MG63 (cell line): ENCODE data around the gene DYNLL1. TPM values are rescaled to one million over a fixed set of nuclear protein-coding genes. Genes with fewer than 3 reads are reported as not detected.
"Not testable (repeated sequence)": the region's sequence is repeated elsewhere in the genome, so short reads cannot be mapped to it uniquely, and the experiment has no call there.

Source experiments
- DNase-seq: peaks from one replicate; pipeline ENCODE4 v3.0.0-alpha.2; 2020
- H3K27me3 ChIP-seq: fragments of 250-450 bp; sonication (Bioruptor Pico); 2 replicates; pipeline ENCODE4 v1.5.1; 2020; ENCODE audit warnings: mild to moderate bottlenecking, moderate library complexity
- H3K36me3 ChIP-seq: fragments of 250-450 bp; sonication (Bioruptor Pico); 2 replicates; pipeline ENCODE4 v1.5.1; 2020; ENCODE audit warnings: mild to moderate bottlenecking, moderate library complexity
- H3K4me3 ChIP-seq: fragments of 250-450 bp; sonication (Bioruptor Pico); 2 replicates; pipeline ENCODE4 v1.5.1; 2020; ENCODE audit warnings: mild to moderate bottlenecking, moderate library complexity
- H3K9me3 ChIP-seq: fragments of 250-450 bp; sonication (Bioruptor Pico); 2 replicates; pipeline ENCODE4 v1.5.1; 2020; ENCODE audit warnings: mild to moderate bottlenecking, moderate library complexity
- total RNA-seq: library from RNA; depleted of rRNA; stranded (reverse); fragments of >200 nt; shearing (Covaris generic); gene quantifications from 2 replicates; pipeline ENCODE4 v1.2.3, GENCODE V29; 2014; ENCODE audit warnings: low replicate concordance; rRNA removed

DYNLL1 gene
- total RNA-seq: 472 and 685 TPM in 2 replicates

DNA sequence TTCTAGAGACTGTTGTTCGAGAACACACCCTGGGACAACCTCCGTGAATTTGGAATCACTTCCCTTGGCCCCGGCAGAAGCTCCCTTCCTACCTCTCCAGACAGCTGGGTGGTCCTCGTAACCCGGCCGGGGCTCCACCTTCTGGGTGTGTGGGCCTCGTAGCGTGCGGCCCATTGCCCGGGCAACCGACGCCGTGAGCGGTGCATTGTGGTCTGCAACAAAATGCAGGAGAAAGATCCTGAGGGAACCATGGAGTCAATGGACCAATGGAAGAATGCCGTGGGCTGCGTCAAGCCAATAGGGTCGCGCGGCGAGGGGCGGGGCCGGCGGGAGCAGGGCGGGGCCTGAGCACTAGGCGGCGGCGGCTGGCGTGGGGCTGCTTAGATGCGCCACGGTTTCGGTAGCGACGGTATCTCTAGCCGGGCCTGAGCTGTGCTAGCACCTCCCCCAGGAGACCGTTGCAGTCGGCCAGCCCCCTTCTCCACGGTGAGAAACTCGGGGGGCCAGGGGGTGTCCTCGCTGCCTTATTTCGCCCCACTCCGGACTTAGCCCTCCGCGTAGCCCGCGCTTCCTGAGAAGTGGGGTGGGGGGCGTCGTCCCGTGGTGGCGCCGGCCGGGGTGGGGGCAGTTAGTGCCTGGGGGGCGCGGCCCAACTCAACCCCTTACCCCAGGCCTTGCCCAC is at the start of gene DYNLL1:
DYNLL1 (plus strand) TSS at position 383 of the 682 bp plus-strand sequence. CDS start 309 bp downstream, outside the sequence.
- peak within 1 kb of the TSS; percentile 85 for H3K4me3 ChIP-seq

DNA sequence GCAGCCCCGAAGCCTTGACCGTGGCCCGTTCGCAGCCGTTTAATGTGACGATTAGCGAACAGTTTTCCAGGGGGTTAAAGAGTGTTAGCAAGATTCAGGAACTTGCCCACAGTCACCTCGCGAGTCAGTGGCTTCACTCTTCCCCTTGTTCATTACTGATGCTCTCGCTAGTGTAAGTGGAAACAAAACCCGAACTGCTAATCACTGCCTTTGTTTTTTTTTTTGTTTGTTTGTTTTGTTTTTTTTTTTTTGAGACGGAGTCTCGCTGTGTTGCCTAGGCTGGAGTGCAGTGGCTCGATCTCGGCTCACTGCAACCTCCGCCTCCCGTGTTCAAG is 49.1 kb upstream of the DYNLL1 start:
- DNase-seq, H3K27me3 ChIP-seq, H3K9me3 ChIP-seq: not testable (repeated sequence)
- Histone ChIP-seq H3K4me3 (peak overlapping the region; percentile 100), H3K36me3 (peaks cover 60% of the 10 kb centered on the region)

More for the DNA sequence above, at the start of gene DYNLL1:
- DNase-seq: peak; percentile 93
- Histone ChIP-seq H3K9me3 (no peaks in the 10 kb centered on the region), H3K27me3 (no peaks in the 10 kb centered on the region), H3K36me3 (peaks cover 42% of the 10 kb centered on the region)

DNA sequence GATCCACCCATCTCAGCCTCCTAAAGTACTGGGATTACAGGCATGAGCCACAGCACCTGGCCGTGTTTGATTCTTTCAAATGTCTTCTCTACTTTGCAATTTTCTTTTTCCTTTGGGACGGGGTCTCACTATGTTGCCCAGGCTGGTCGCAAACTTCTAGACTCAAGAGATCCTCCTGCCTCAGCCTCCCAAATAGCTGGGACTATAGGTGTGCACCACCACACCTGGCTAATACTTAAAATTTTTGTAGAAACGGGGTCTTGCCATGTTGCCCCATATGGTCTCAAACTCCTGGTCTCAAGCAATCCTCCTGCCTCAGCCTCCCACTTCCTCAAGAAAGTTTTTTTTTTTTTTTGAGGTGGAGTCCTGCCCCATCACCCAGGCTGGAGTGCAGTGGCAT is 47.9 kb upstream of the DYNLL1 start:
- Histone ChIP-seq H3K36me3 (peaks cover 63% of the 10 kb centered on the region), H3K4me3 (no peak overlapping the region), H3K27me3 (no peaks in the 10 kb centered on the region), H3K9me3 (no peaks in the 10 kb centered on the region)
- DNase-seq: no peak

DNA sequence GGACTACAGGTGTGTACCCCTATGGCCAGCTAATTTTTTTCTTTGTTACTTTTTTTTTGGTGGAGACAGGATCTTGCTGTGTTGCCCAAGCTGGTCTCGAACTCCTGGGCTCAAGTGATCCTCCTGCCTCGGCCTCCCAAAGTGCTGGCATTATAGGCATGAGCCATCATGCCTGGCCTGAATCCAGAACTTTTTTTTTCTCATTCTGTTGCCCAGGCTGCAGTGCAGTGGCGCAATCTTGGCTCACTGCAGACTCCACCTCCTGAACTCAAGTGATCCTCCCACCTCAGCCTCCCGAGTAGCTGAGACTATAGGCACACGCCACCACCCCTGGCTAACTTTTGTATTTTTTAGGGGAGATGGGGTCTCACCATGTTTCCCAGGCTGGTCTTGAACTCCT is 43.4 kb upstream of the DYNLL1 start:
- peak; percentile 26 for DNase-seq
- H3K9me3 ChIP-seq, H3K4me3 ChIP-seq, H3K27me3 ChIP-seq: not testable (repeated sequence)
- peaks cover 60% of the 10 kb centered on the region for H3K36me3 ChIP-seq

DNA sequence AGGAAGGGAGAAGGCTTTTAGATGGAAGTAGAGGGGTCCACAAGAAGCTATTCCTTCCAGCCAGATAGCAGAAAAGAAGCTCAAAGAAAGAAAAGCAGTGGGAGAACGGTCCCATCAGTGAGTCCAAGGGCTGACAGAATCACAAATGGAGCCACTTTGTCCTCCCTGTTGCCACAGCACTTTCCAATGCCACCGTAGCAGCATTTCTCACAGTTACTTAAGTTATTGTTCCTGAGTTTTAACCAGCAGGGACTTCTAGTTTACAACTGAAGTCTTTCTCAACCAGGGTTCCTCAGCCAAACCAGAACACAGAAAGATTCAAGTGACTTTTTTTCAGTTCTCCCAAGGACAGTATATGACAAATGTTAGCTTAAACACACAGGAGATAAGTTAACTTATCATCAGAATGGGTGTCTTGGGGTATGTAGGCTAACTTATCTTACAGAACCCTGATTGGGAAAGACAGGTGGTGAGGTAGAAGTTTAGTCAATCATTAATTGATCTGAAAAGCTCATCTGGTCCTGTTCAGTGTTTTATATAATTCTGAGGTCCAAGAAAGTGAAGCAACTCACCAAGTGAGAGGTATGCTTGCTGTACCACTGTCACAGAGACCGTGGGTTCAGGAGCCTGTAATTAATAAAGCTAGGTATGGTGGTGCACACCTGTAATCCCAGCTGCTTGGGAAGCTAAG is 42.7 kb upstream of the DYNLL1 start:
- Histone ChIP-seq H3K9me3 (no peaks in the 10 kb centered on the region), H3K27me3 (no peaks in the 10 kb centered on the region), H3K4me3 (no peak overlapping the region), H3K36me3 (peaks cover 60% of the 10 kb centered on the region)
- no peak for DNase-seq

DNA sequence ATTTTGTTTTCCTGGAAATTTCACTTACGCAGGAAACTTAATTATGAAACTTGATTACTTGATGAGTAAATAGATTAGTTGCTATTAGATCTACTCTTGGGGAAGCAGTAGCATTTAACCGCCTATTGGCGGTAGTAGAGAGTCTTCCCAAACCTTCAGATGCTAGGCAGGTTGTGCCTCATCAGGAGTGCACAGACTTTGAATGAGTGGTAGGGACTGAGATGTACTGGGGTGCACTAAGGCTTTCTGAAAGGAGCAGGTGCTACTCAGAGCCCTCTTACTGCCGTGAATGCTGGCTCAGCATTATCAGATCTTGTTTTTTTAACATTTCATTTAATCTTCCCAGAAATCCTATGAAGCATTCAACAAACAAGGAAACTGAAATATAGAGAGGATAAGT is 41.9 kb upstream of the DYNLL1 start:
- H3K36me3 ChIP-seq: peaks cover 66% of the 10 kb centered on the region
- no peak overlapping the region for H3K4me3 ChIP-seq
- no peak for DNase-seq
- H3K9me3 ChIP-seq: no peaks in the 10 kb centered on the region
- no peaks in the 10 kb centered on the region for H3K27me3 ChIP-seq

DNA sequence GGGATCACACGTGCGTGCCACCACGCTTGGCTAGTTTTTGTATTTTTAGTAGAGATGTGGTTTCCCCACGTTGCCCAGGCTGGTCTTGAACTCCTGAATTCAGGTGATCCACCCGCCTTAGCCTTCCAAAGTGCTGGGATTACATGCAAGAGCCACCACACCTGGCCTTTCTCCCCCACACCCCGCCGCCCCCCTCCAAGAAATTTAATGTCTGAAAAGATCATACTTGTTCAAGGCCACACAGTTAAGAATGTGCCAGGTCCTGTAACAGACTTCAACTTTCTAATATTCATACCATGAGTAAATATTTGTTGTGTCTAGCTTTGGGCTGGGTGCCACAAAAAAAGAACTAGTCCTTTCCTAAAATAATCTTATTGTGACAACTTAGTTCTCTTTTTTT is 40.6 kb upstream of the DYNLL1 start:
- no peaks in the 10 kb centered on the region for H3K27me3 ChIP-seq
- H3K4me3 ChIP-seq: no peak overlapping the region
- no peaks in the 10 kb centered on the region for H3K9me3 ChIP-seq
- peaks cover 66% of the 10 kb centered on the region for H3K36me3 ChIP-seq
- DNase-seq: no peak

DNA sequence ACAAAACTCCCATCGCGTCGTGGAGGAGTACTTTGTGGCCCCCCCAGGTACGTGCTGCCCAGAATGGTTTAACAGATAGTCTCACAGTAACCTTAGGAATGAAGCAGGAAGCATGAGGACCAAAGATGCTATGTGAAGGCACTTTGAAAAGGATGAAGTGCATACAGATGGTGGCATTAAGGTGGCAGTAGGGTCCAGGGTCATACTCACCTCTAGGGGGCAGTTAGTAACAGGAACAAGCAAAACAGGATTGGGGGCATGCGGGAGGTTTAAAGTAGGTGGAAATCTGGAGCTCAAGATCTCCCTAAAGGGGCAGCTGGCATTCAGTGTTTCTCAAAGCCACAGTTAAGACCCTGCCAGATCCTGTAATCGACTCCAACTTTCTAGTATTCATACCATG is 38.8 kb upstream of the DYNLL1 start:
- Histone ChIP-seq H3K9me3 (no peaks in the 10 kb centered on the region), H3K4me3 (no peak overlapping the region), H3K27me3 (no peaks in the 10 kb centered on the region), H3K36me3 (peaks cover 75% of the 10 kb centered on the region)
- no peak for DNase-seq

DNA sequence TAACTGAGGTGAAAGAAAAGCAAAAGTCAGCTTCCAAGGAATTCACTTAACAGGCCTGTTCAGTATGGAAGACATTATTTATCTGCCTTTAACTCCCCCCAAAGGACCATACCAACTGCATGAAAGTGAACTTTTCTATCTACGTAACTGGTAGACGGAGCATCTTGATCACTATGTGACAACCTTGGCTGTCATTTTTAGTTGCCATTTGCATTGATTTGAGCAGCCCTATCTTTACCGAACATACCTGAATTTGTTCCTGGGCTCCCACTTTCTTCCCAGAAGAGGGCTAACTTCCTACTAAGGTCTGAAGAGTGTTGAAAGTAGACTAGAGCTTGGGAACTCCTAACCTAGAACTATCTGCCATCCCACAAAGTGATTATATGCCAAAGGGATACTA is 35.8 kb upstream of the DYNLL1 start:
- no peaks in the 10 kb centered on the region for H3K27me3 ChIP-seq
- no peaks in the 10 kb centered on the region for H3K9me3 ChIP-seq
- H3K4me3 ChIP-seq: no peak overlapping the region
- H3K36me3 ChIP-seq: peaks cover 91% of the 10 kb centered on the region
- no peak for DNase-seq

DNA sequence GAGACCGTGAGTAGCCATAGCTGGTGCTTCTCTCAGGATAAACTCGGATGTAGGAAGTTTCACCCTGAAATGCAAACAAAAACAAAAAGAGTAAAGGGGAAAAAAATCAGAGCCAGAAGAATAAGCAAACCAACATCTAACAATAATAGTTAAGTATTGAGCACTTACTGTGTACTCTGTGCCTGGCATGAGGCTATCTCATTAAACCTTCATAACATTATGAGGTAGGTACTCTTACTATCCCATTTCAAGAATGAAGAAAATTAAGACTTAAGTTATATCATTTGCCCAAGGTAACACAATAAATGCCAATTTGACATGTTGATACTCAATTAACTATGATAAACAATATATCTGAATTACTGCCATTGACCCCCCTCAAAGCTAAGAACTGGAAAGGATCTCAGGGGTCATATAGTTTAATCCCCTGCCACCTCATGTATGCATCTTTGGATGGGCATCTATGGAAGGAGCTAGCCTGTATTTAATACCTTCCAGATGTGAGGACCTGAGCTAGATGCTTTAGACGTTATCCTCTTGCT is 33.7 kb upstream of the DYNLL1 start:
- H3K27me3 ChIP-seq: no peaks in the 10 kb centered on the region
- no peak for DNase-seq
- no peak overlapping the region for H3K4me3 ChIP-seq
- peaks cover 96% of the 10 kb centered on the region for H3K36me3 ChIP-seq
- H3K9me3 ChIP-seq: no peaks in the 10 kb centered on the region

DNA sequence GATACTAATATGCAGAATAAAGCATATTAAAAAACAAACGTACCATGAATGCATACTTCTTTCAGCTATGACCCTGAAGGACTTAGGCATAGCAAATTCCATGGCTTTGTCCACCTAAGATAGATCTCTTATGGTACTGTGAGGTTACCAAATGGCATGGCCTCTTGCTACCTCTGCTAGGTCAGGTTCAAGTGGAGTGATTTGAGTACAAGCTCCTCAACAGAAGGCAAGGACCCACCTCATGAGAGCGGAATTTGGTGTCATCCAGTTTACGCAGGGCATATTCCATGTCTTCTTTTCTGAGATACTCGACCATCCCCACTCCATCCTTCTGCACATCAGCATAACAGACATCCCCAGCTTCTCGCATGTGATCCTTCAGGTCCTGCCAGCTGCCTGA is 32.2 kb upstream of the DYNLL1 start:
- no peak overlapping the region for H3K4me3 ChIP-seq
- no peaks in the 10 kb centered on the region for H3K9me3 ChIP-seq
- H3K36me3 ChIP-seq: peaks cover 92% of the 10 kb centered on the region
- no peaks in the 10 kb centered on the region for H3K27me3 ChIP-seq
- DNase-seq: no peak

DNA sequence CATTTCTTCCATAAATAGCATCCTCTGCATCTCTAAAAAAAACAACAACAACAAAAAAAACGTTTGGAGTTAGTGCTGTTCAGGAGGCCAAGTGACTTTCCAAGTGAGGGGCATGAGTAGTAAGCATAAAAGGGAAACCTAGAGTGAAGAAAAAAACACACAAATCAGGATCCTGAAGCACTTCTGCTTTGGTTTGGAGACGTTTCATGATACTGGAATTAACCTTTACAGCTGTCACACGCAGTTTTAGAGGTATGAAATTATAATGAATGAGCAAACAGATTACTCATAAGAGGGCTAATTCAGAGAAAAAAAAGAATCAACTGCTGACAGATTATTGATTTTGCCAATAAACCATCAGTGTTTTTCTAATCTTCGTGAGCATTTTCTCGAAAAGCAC is 30.2 kb upstream of the DYNLL1 start:
- Histone ChIP-seq H3K27me3 (no peaks in the 10 kb centered on the region), H3K36me3 (peaks cover 74% of the 10 kb centered on the region), H3K9me3 (no peaks in the 10 kb centered on the region), H3K4me3 (no peak overlapping the region)
- DNase-seq: no peak

DNA sequence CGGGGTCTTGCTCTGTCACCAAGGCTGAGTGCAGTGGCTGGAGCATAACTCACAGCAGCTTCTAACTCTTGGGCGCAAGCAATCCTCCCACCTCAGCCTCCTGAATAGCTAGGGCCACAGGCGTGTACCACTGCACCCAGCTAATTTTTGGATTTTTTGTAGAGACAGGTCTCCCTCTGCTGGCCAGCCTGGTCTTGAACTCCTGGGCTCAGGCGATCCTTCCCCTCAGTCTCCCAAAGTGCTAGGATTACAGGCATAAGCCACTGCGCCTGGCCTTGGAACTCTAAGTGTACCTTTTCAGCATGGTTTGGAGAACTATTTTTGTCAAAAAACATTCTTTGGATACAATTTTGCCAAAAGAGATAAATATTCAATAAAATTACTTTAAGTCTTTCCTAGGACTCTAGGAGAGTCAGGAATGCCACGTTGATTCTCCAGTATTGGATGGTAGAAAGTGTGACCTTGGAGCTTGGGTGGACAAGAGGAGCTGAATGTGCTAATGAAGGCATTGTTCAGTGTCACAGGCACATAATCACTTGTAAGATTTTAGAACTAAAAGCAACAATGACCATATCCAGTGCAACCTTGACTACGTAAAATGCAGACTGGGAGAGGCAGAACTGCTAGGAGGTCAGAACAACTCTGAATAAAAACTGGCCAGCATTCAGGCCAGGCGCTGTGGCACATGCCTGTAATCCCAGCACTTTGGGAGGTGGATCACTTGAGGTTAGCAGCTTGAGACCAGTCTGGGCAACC is 29.2 kb upstream of the DYNLL1 start:
- Histone ChIP-seq H3K4me3 (no peak overlapping the region), H3K36me3 (peaks cover 65% of the 10 kb centered on the region), H3K9me3 (no peaks in the 10 kb centered on the region), H3K27me3 (no peaks in the 10 kb centered on the region)
- DNase-seq: peak; percentile 41

DNA sequence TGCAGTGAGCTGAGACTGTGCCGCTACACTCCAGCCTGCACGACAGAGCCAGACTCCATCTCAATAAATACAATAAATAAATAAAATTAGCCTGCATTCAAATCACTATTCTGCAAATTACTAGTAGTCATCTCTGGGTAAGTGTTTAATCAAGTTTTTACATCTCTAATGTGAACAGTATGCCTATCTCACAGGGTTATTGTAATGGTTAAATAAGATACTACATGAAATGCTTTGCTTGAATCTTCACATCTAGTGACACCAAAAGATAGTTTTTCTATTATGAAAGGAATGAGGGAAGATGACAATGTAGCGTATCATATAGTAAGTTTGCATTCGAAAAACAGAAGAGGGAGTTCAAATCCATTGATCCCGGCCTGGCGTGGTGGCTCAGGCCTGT is 28.5 kb upstream of the DYNLL1 start:
- no peaks in the 10 kb centered on the region for H3K27me3 ChIP-seq
- H3K36me3 ChIP-seq: peaks cover 58% of the 10 kb centered on the region
- H3K9me3 ChIP-seq: no peaks in the 10 kb centered on the region
- no peak for DNase-seq
- no peak overlapping the region for H3K4me3 ChIP-seq

DNA sequence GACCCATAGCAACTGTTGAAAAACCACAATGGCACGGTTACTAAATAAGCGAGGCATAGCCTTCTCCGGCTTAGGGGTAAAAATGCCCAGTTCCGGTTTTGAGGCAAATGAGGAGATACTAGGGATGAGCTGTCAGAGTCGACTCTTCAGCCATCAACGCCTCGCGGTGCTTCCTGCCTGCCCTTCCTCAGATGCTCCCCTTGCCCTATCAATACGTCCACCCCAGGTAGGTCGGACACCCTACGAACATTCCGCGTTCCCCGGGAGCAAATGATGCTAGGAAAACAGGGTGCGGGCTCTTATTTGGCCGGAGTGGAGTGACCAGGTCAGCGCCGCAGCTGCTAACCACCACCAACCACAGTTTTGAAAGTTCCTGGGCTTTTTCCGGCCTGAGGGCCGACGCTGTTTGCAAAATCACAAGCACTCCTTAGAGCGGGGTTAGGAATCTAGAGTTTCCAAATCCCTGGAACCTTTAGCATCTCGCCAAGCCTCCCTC is 27.5 kb upstream of the DYNLL1 start:
- Histone ChIP-seq H3K27me3 (no peaks in the 10 kb centered on the region), H3K9me3 (no peaks in the 10 kb centered on the region), H3K36me3 (peaks cover 49% of the 10 kb centered on the region), H3K4me3 (peak overlapping the region; percentile 95)
- peak; percentile 37 for DNase-seq

DNA sequence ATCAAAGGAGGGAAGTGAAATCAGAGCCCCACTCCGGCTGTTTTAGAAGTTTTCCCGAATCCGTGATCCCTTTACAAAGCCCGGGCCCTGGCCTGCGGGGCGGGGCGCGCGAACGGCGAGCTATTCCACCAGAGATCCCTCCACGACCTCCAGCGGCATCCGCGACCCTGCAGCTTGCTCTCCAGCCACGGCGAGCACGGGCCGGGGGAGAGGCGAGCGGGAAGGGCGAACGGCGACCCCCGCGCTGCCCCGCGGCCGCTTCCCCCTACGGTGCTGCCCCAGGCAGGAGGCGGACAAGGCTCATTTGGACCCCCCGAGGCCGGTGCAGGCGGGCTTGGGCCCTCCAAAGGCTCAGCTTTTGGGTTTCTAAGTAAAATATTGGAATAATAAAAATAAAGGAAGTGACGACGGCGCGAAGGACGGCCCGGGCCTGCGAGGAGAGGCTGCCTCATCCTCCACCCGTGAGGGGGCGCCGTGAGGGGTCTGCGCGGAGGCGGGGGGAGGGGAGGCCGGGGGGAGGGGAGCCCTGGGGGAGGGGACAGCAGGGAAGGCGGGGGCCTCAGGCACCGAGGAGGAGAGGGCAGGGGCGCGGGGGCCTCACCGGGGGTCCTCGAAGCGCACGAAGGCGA is 27.0 kb upstream of the DYNLL1 start:
- peak overlapping the region; percentile 95 for H3K4me3 ChIP-seq
- H3K27me3 ChIP-seq: no peaks in the 10 kb centered on the region
- peaks cover 43% of the 10 kb centered on the region for H3K36me3 ChIP-seq
- no peaks in the 10 kb centered on the region for H3K9me3 ChIP-seq
- DNase-seq: peak; percentile 28
